HG03521 (cell line): ENCODE results near the gene UBE2U.

ENCODE experiments used
- ATAC-seq: cut with Tn5 transposase; IDR thresholded peaks from one replicate; pipeline ENCODE4 v1.9.1; 2021; ENCODE audit warnings: mild to moderate bottlenecking, moderate library complexity; ENCODE audit not compliant: unreplicated experiment

Gene UBE2U

GRCh38 chr1:64290420-64290819 lies 87.0 kb downstream of the UBE2U start:
- ATAC-seq: no peak

- ATAC-seq: no peak
Observed at GRCh38 chr1:64291931-64292330, 88.5 kb downstream of the UBE2U start.

- ATAC-seq: no peak
Observed at GRCh38 chr1:64292399-64292798, 89.0 kb downstream of the UBE2U start.

GRCh38 chr1:64293820-64294219 lies 90.4 kb downstream of the UBE2U start:
- no peak for ATAC-seq

- ATAC-seq: no peak
Observed at GRCh38 chr1:64295136-64295535, 91.7 kb downstream of the UBE2U start.

GRCh38 chr1:64295561-64295960 lies 92.1 kb downstream of the UBE2U start:
- no peak for ATAC-seq

GRCh38 chr1:64296459-64296858 lies 93.0 kb downstream of the UBE2U start:
- ATAC-seq: no peak

- ATAC-seq: no peak
Observed at GRCh38 chr1:64302194-64302593, 98.8 kb downstream of the UBE2U start.

GRCh38 chr1:64302971-64303370 lies 99.5 kb downstream of the UBE2U start:
- ATAC-seq: no peak

- no peak for ATAC-seq
Observed at GRCh38 chr1:64304823-64305222, 101.4 kb downstream of the UBE2U start.

- ATAC-seq: no peak
Observed at GRCh38 chr1:64308866-64309265, 105.4 kb downstream of the UBE2U start.

- ATAC-seq: no peak
Observed at GRCh38 chr1:64309431-64309831, 106.0 kb downstream of the UBE2U start.

- no peak for ATAC-seq
Observed at GRCh38 chr1:64310760-64311159, 107.3 kb downstream of the UBE2U start.

- ATAC-seq: no peak
Observed at GRCh38 chr1:64312431-64312830, 109.0 kb downstream of the UBE2U start.

GRCh38 chr1:64315402-64315801 lies 112.0 kb downstream of the UBE2U start:
- ATAC-seq: no peak
